PC-3 (cell line): ENCODE results near the gene UCN3. TPM values are rescaled to one million over a fixed set of nuclear protein-coding genes. Genes with fewer than 3 reads are reported as not detected.

Experiments
- ATAC-seq: fragments of 200-7000 bp; cut with Tn5 transposase; 2 replicates; pipeline ENCODE4 v1.9.1; 2020; ENCODE audit warnings: mild to moderate bottlenecking, moderate library complexity
- BruUV-seq: library from RNA; stranded (reverse); fragments of 400-500 nt; replicated peaks from 2 replicates; lab custom pipeline; 2021; lab: Mats Ljungman, UMichigan
- CTCF ChIA-PET: fragments of 300-600 bp; sonication (Branson Sonifier 250); formaldehyde crosslinking; loops from one replicate; lab custom pipeline; 2022; ENCODE audit warnings: antibody characterized with exemption; lab: Charles Lee
- POLR2A ChIA-PET: fragments of 300-600 bp; sonication (Branson Sonifier 250); formaldehyde crosslinking; loops from one replicate; lab custom pipeline; 2022; ENCODE audit warnings: antibody characterized with exemption; ENCODE audit not compliant: unreplicated experiment; lab: Charles Lee
- DNase-seq: peaks from one replicate; pipeline ENCODE4 v3.0.0-alpha.2; 2015
- H2AFZ ChIP-seq: fragments of 300-600 bp; sonication (generic); 2 replicates; pipeline ENCODE4 v1.6.0; 2016; ENCODE audit warnings: antibody characterized with exemption, low read length
- H3F3A ChIP-seq: fragments of 300-600 bp; sonication (generic); one replicate; pipeline ENCODE4 v1.6.0; 2017; ENCODE audit warnings: antibody characterized with exemption, low read length, control low read depth, mild to moderate bottlenecking; ENCODE audit not compliant: unreplicated experiment
- H3K27ac ChIP-seq: fragments of 300-600 bp; sonication (generic); 2 replicates; pipeline ENCODE4 v1.5.1; 2016; ENCODE audit warnings: mild to moderate bottlenecking, low read length
- H3K27me3 ChIP-seq: fragments of 300-600 bp; sonication (generic); 2 replicates; pipeline ENCODE4 v1.6.1; 2016; ENCODE audit warnings: low read length, mixed read lengths
- H3K36me3 ChIP-seq: fragments of 300-600 bp; sonication (generic); 2 replicates; pipeline ENCODE4 v1.6.1; 2016; ENCODE audit warnings: low read depth, mixed run types, low read length, mixed read lengths
- H3K4me1 ChIP-seq: fragments of 300-600 bp; sonication (generic); 2 replicates; pipeline ENCODE4 v1.5.1; 2016; ENCODE audit warnings: low read length; ENCODE audit not compliant: insufficient read depth
- H3K4me2 ChIP-seq: fragments of 300-600 bp; sonication (generic); 2 replicates; pipeline ENCODE4 v1.6.0; 2016; ENCODE audit warnings: low read length
- H3K4me3 ChIP-seq: fragments of 300-600 bp; sonication (generic); 2 replicates; pipeline ENCODE4 v1.5.1; 2016; ENCODE audit warnings: mild to moderate bottlenecking, low read length, mixed read lengths
- H3K79me2 ChIP-seq: fragments of 300-600 bp; sonication (generic); 2 replicates; pipeline ENCODE4 v1.6.1; 2017; ENCODE audit warnings: low read length, mixed read lengths
- H3K9ac ChIP-seq: fragments of 300-600 bp; sonication (generic); 2 replicates; pipeline ENCODE4 v1.6.0; 2016; ENCODE audit warnings: mild to moderate bottlenecking, low read length
- H3K9me2 ChIP-seq: fragments of 300-600 bp; sonication (generic); replicated peaks from 2 replicates; pipeline ENCODE4 v1.6.1; 2016; ENCODE audit warnings: mixed run types, low read length, mixed read lengths
- H3K9me3 ChIP-seq: fragments of 300-600 bp; sonication (generic); 2 replicates; pipeline ENCODE4 v1.6.1; 2016; ENCODE audit warnings: low read length, mixed read lengths
- H4K20me1 ChIP-seq: fragments of 300-600 bp; sonication (generic); 2 replicates; pipeline ENCODE4 v1.6.1; 2016; ENCODE audit warnings: low read length, mixed read lengths
- EZH2 ChIP-seq: fragments of 300-600 bp; sonication (generic); IDR thresholded peaks from one replicate; pipeline ENCODE4 v1.6.1; 2017; ENCODE audit warnings: antibody characterized with exemption, mild to moderate bottlenecking, low read length; ENCODE audit not compliant: unreplicated experiment
- EZH2phosphoT487 ChIP-seq: fragments of 300-600 bp; sonication (generic); IDR thresholded peaks from 2 replicates; pipeline ENCODE4 v1.6.1; 2018; ENCODE audit warnings: mild to moderate bottlenecking, antibody characterized with exemption, low read length, borderline replicate concordance
- intact Hi-C: fragments of 100-400 bp; cut with micrococcal nuclease; formaldehyde crosslinking; loops from 2 replicates; pipeline ENCODE4 v1.9.0; 2023
- total RNA-seq: library from RNA; depleted of rRNA; stranded (reverse); fragments of >200 nt; gene quantifications from 2 replicates; pipeline ENCODE4 v1.2.3, GENCODE V29; 2014
- TF ChIP-seq, protein P1 (sequence below): fragments of 300-600 bp; sonication (generic); conservative IDR thresholded peaks from 2 replicates; pipeline ENCODE4 v1.5.1; 2017; ENCODE audit warnings: antibody characterized with exemption, low read depth, mild to moderate bottlenecking, low read length

UCN3 gene
- total RNA-seq, 1 experiment from 2014 or later, result not detected

- CTCF ChIA-PET, result no interaction called here
- ATAC-seq, result no peak
- H3K27ac ChIP-seq, result no peak overlapping the region
Observed at GRCh38 chr10:5381187-5381586, 16.4 kb downstream of the UCN3 start.

DNA sequence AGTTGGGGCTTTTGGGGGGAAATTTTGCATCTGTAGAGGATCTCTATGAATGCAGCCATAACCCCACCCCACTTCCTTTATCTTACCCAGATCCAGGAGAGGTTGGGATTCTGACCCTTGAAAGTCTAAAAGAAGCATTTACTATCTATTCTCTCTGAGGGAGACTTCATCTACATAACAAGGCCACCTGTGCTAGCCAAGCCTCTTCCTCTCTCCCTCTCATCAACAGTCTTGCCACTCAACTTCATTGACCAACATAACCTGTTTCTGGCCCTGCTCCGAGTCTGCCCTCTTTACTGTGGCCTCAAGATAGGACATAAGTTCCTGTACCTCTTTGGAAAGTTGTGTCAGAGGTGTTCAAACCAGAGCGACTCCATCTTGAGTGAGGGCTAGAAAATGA is 20.5 kb downstream of the UCN3 start:
- no peak overlapping the region for H3K9ac ChIP-seq
- no peak overlapping the region for H2AFZ ChIP-seq
- no peak for TF ChIP-seq EZH2
- TF ChIP-seq, protein P1, sequence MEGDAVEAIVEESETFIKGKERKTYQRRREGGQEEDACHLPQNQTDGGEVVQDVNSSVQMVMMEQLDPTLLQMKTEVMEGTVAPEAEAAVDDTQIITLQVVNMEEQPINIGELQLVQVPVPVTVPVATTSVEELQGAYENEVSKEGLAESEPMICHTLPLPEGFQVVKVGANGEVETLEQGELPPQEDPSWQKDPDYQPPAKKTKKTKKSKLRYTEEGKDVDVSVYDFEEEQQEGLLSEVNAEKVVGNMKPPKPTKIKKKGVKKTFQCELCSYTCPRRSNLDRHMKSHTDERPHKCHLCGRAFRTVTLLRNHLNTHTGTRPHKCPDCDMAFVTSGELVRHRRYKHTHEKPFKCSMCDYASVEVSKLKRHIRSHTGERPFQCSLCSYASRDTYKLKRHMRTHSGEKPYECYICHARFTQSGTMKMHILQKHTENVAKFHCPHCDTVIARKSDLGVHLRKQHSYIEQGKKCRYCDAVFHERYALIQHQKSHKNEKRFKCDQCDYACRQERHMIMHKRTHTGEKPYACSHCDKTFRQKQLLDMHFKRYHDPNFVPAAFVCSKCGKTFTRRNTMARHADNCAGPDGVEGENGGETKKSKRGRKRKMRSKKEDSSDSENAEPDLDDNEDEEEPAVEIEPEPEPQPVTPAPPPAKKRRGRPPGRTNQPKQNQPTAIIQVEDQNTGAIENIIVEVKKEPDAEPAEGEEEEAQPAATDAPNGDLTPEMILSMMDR, result no peak
- TF ChIP-seq EZH2phosphoT487, result no peak
- H3K9me2 ChIP-seq, result no peaks in the 10 kb centered on the region
- ChIA-PET CTCF (no interaction called here), POLR2A (no interaction called here)
- H3K36me3 ChIP-seq, result no peaks in the 10 kb centered on the region
- DNase-seq (no peak), ATAC-seq (no peak)
- H4K20me1 ChIP-seq, result no peaks in the 10 kb centered on the region
- no peaks in the 10 kb centered on the region for H3K27me3 ChIP-seq
- H3K4me2 ChIP-seq, result no peak overlapping the region
- no peaks in the 10 kb centered on the region for H3K4me1 ChIP-seq
- no peaks in the 10 kb centered on the region for H3F3A ChIP-seq
- no peaks in the 10 kb centered on the region for H3K79me2 ChIP-seq
- H3K9me3 ChIP-seq, result 0 out of 2 replicates have a peak, but pooled peaks cover 3% of the 10 kb centered on the region
- intact Hi-C loops, result no loop called here
- no peak overlapping the region for H3K4me3 ChIP-seq
- H3K27ac ChIP-seq, result no peak overlapping the region
- no TSS peak for BruUV-seq

More at GRCh38 chr10:5381187-5381586, 16.4 kb downstream of the UCN3 start:
- Histone ChIP-seq H3K4me3 (no peak overlapping the region), H4K20me1 (no peaks in the 10 kb centered on the region), H2AFZ (no peak overlapping the region), H3K9me2 (no peaks in the 10 kb centered on the region), H3K36me3 (no peaks in the 10 kb centered on the region), H3K27me3 (no peaks in the 10 kb centered on the region), H3K9ac (no peak overlapping the region), H3F3A (no peaks in the 10 kb centered on the region), H3K79me2 (no peaks in the 10 kb centered on the region), H3K9me3 (no peaks in the 10 kb centered on the region), H3K4me2 (no peak overlapping the region), H3K4me1 (no peaks in the 10 kb centered on the region)
- TF ChIP-seq EZH2phosphoT487, result no peak
- TF ChIP-seq, protein P1, result no peak
- no peak for TF ChIP-seq EZH2
- intact Hi-C loops, result loop anchor here (5.0 kb wide), 2 partner anchors 289 to 534 kb away; partner anchors contain the start of gene AKR1C3
- DNase-seq, result no peak
- POLR2A ChIA-PET, result no interaction called here
- no TSS peak for BruUV-seq

DNA sequence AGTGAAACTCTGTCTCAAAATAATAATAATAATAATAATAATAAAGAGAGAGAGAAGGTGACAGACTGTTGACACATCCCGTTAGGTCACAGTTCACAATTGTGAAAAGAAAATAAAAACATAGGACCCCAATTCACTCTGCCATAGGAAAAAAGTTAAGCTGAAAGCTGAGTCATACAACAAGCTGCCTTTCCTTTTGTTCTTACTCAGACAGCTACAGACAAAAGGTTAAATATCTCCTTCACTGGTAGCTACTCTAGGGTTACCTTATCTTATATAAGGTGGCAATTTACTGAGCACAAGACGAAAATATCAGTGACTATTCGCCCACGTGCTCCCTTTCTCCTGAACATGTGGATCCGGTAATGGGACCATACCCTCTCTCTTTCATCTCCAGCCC is 22.4 kb downstream of the UCN3 start:
- Histone ChIP-seq H3K4me1 (no peaks in the 10 kb centered on the region), H3K9me2 (no peaks in the 10 kb centered on the region), H3F3A (no peaks in the 10 kb centered on the region), H3K9me3 (0 out of 2 replicates have a peak, but pooled peaks cover 6% of the 10 kb centered on the region), H4K20me1 (no peaks in the 10 kb centered on the region), H3K36me3 (no peaks in the 10 kb centered on the region), H3K27me3 (no peaks in the 10 kb centered on the region), H3K79me2 (no peaks in the 10 kb centered on the region), H2AFZ (no peak overlapping the region), H3K9ac (no peak overlapping the region), H3K4me2 (no peak overlapping the region), H3K27ac (no peak overlapping the region), H3K4me3 (no peak overlapping the region)
- intact Hi-C loops, result no loop called here
- no peak for DNase-seq
- ChIA-PET POLR2A (no interaction called here), CTCF (no interaction called here)
- TF ChIP-seq EZH2phosphoT487 (no peak), EZH2 (no peak)
- TF ChIP-seq, protein P1, result no peak
- BruUV-seq, result no TSS peak
- ATAC-seq, result no peak
